NCI-H69 (cell line): ENCODE results near the gene RASA4.
"Not testable (repeated sequence)": the region's sequence is repeated elsewhere in the genome, so short reads cannot be mapped to it uniquely, and the experiment has no call there.

ENCODE experiments used
- DNase-seq: peaks from one replicate; lab custom pipeline; 2025; lab: John Stamatoyannopoulos, UW

RASA4 gene

GRCh38 chr7:102616507-102617125 is at the start of gene RASA4:
Gene RASA4, minus strand, starts transcription at chr7:102616756. Its CDS starts 67 bp downstream, at chr7:102616689.
- DNase-seq, result not testable (repeated sequence)

- not testable (repeated sequence) for DNase-seq
Observed at GRCh38 chr7:102664765-102665164, 48.2 kb upstream of the RASA4 start.

- not testable (repeated sequence) for DNase-seq
Observed at GRCh38 chr7:102649924-102650323, 33.4 kb upstream of the RASA4 start, which contains the start of gene SPDYE2B. Gene SPDYE2B, plus strand, starts transcription at chr7:102650319. Its CDS starts 2,030 bp downstream, at chr7:102652349.

- DNase-seq, result not testable (repeated sequence)
Observed at GRCh38 chr7:102647813-102648212, 31.3 kb upstream of the RASA4 start.

- not testable (repeated sequence) for DNase-seq
Observed at GRCh38 chr7:102643404-102643803, 26.8 kb upstream of the RASA4 start.

- DNase-seq, result not testable (repeated sequence)
Observed at GRCh38 chr7:102642691-102643090, 26.1 kb upstream of the RASA4 start, which contains the start of gene UPK3BL1. Gene UPK3BL1, minus strand, starts transcription at chr7:102642791. Its CDS starts 50 bp downstream, at chr7:102642741.

- DNase-seq, result not testable (repeated sequence)
Observed at GRCh38 chr7:102638848-102639247, 22.3 kb upstream of the RASA4 start.

GRCh38 chr7:102636956-102637355 is 20.4 kb upstream of the RASA4 start:
- not testable (repeated sequence) for DNase-seq

GRCh38 chr7:102635354-102635753 is 18.8 kb upstream of the RASA4 start:
- not testable (repeated sequence) for DNase-seq

GRCh38 chr7:102634299-102634698 is 17.7 kb upstream of the RASA4 start:
- DNase-seq, result not testable (repeated sequence)

GRCh38 chr7:102630622-102631021 is 14.1 kb upstream of the RASA4 start:
- DNase-seq, result not testable (repeated sequence)

- not testable (repeated sequence) for DNase-seq
Observed at GRCh38 chr7:102627271-102627904, 10.8 kb upstream of the RASA4 start.

GRCh38 chr7:102618122-102618521 is 1.6 kb upstream of the RASA4 start:
- not testable (repeated sequence) for DNase-seq

GRCh38 chr7:102615930-102616329 is 626 bp downstream of the RASA4 start:
- not testable (repeated sequence) for DNase-seq

GRCh38 chr7:102614873-102615272 is 1.7 kb downstream of the RASA4 start:
- DNase-seq, result not testable (repeated sequence)

GRCh38 chr7:102614346-102614697 is 2.2 kb downstream of the RASA4 start:
- not testable (repeated sequence) for DNase-seq

- DNase-seq, result not testable (repeated sequence)
Observed at GRCh38 chr7:102613575-102614345, 2.8 kb downstream of the RASA4 start.

GRCh38 chr7:102611675-102612325 is 4.8 kb downstream of the RASA4 start:
- not testable (repeated sequence) for DNase-seq

GRCh38 chr7:102611013-102611674 is 5.4 kb downstream of the RASA4 start:
- not testable (repeated sequence) for DNase-seq

- not testable (repeated sequence) for DNase-seq
Observed at GRCh38 chr7:102610441-102610840, 6.1 kb downstream of the RASA4 start.

- not testable (repeated sequence) for DNase-seq
Observed at GRCh38 chr7:102609734-102610133, 6.8 kb downstream of the RASA4 start.
